SK-N-SH (cell line): Measurements from ENCODE around the gene ETV6.

Experiments
- CTCF ChIP-seq: fragments of 200-600 bp; sonication (generic); IDR thresholded peaks from 2 replicates; pipeline ENCODE4 v1.6.1; 2017; ENCODE audit warnings: antibody characterized with exemption, mild to moderate bottlenecking, moderate library complexity
- EP300 ChIP-seq, 2 experiments: IDR thresholded peaks; 2 replicates each; pipeline versions ENCODE4 v1.4.0 to v1.6.1; 2012; ENCODE audit warnings: borderline replicate concordance in 1 of 2, low read depth in 1 of 2, low read length in 1 of 2

DNA sequence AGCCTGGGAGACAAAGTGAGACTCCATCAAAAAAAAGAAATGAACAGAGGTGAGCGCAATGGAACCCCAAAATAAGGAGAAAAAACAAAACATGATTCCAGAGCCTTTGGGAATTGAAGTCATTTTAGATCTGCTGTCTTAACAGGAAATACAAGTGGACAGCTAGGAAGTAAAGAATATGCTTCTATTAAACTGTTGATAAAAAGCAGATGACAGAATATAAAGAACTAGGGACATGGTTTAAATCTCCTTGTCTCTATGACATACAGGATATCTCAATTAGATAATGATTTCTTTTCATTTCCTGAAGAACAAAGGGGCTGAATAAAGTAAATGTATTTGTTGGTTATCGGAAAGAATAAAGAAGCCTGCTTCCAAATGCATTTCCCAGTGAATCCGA is 49.3 kb upstream of the ETV6 start:
- TF ChIP-seq CTCF (no peak), EP300 (IDR thresholded peaks at IDR 0.05; ENCODE audit: borderline replicate concordance in 1 of 2, low read depth in 1 of 2, low read length in 1 of 2) (peak; percentile 34 to 85; a peak in 3 of 4 replicates)
